ENCODE measurements around the gene AFF1. TPM values are rescaled to one million over a fixed set of nuclear protein-coding genes. Genes with fewer than 3 reads are reported as not detected.
"Not testable (repeated sequence)": the region's sequence is repeated elsewhere in the genome, so short reads cannot be mapped to it uniquely, and the experiment has no call there.

The AFF1 gene
- total RNA-seq, 4 donors from 2014 or later, result 72.5 to 128 (median 108) TPM

- Histone ChIP-seq H3K4me3 (no peak overlapping the region), H3K27ac (no peak overlapping the region), H3K36me3 (no peaks in the 10 kb centered on the region), H3K27me3 (no peaks in the 10 kb centered on the region), H3K4me1 (no peaks in the 10 kb centered on the region), H3K9me3 (no peaks in the 10 kb centered on the region)
- no peak for TF ChIP-seq POLR2A (IDR thresholded peaks at IDR 0.05)
- no peak for TF ChIP-seq CTCF (IDR thresholded peaks at IDR 0.05)
- DNase-seq, result no peak
These were observed 57.2 kb downstream of the AFF1 start for GRCh38 chr4:86991994-86992393.

DNA sequence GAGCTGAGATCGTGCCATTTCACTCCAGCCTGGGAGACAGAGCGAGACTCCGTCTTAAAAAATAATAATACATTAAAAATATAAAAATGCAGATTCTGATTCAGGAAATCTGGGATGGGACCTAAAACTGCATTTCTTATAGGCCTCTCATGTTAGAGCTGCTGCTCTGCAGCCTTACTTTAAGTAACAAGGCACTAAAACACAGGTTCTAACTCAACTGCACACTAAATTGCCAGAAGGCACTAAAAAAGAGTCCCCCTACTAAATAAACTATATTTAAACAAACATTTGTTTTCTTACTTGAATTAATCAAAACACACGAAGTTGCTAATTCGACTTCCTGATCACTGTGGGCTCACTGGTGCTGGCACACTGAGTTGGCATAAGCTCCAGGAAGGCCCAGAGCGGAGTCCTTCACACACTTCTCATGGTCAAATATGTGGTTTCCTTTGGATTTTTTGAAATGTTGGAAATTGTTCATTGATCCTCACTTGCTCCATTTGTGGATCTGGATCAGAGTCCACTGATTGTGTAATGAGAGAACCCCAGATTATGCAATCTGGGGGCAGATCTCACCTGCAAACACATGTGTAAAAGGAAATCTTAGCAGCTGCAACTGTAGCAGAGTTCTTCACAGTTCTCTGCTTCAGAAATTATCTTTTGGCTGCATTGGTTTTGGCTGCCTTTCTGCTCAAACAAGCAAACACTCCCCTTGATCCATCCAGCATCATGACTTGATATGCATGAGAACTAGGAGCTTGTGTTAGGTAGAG lies 59.3 kb downstream of the AFF1 start:
- Histone ChIP-seq H3K27me3 (no peaks in the 10 kb centered on the region), H3K4me3 (no peak overlapping the region), H3K27ac (no peak overlapping the region), H3K9me3 (no peaks in the 10 kb centered on the region), H3K4me1 (peaks cover 0 to 1% (median 0%) of the 10 kb centered on the region in 4 donors), H3K36me3 (no peaks in the 10 kb centered on the region)
- DNase-seq, result no peak
- TF ChIP-seq CTCF (IDR thresholded peaks at IDR 0.05) (no peak), POLR2A (IDR thresholded peaks at IDR 0.05) (no peak)

- no peak for DNase-seq
- Histone ChIP-seq H3K27me3 (no peaks in the 10 kb centered on the region), H3K4me1 (peaks cover 0 to 7% (median 0%) of the 10 kb centered on the region in 4 donors), H3K27ac (no peak overlapping the region), H3K36me3 (no peaks in the 10 kb centered on the region), H3K4me3 (no peak overlapping the region), H3K9me3 (no peaks in the 10 kb centered on the region)
- no peak for TF ChIP-seq CTCF (IDR thresholded peaks at IDR 0.05)
- no peak for TF ChIP-seq POLR2A (IDR thresholded peaks at IDR 0.05)
These were observed 59.9 kb downstream of the AFF1 start for GRCh38 chr4:86994686-86995085.

- not testable (repeated sequence) for H3K27me3 ChIP-seq, H3K36me3 ChIP-seq
- H3K4me1 ChIP-seq, result peaks cover 0 to 12% (median 0%) of the 10 kb centered on the region in 4 donors
These were observed 61.7 kb downstream of the AFF1 start for GRCh38 chr4:86996510-86996909.

GRCh38 chr4:86999136-86999643 lies 64.4 kb downstream of the AFF1 start:
- peak overlapping the region in 1 of 4 donors; percentile 11 for H3K27ac ChIP-seq
- TF ChIP-seq POLR2A (IDR thresholded peaks at IDR 0.05) (no peak), CTCF (IDR thresholded peaks at IDR 0.05) (no peak)
- H3K27me3 ChIP-seq, result no peaks in the 10 kb centered on the region
- no peaks in the 10 kb centered on the region for H3K9me3 ChIP-seq
- no peak for DNase-seq
- H3K4me1 ChIP-seq, result peaks cover 0 to 12% (median 0%) of the 10 kb centered on the region in 4 donors
- H3K4me3 ChIP-seq, result no peak overlapping the region
- H3K36me3 ChIP-seq, result no peaks in the 10 kb centered on the region

More at GRCh38 chr4:86996510-86996909, 61.7 kb downstream of the AFF1 start:
- not testable (repeated sequence) for DNase-seq, H3K27ac ChIP-seq, H3K9me3 ChIP-seq, H3K4me3 ChIP-seq

- no peaks in the 10 kb centered on the region for H3K9me3 ChIP-seq
- DNase-seq, result no peak
- H3K27me3 ChIP-seq, result no peaks in the 10 kb centered on the region
- no peak overlapping the region for H3K4me3 ChIP-seq
- TF ChIP-seq POLR2A (IDR thresholded peaks at IDR 0.05) (no peak), CTCF (IDR thresholded peaks at IDR 0.05) (no peak)
- peaks cover 0 to 23% (median 3%) of the 10 kb centered on the region in 4 donors for H3K4me1 ChIP-seq
- no peak overlapping the region for H3K27ac ChIP-seq
- no peaks in the 10 kb centered on the region for H3K36me3 ChIP-seq
These were observed 67.9 kb downstream of the AFF1 start for GRCh38 chr4:87002682-87003043.
